MM.1S (cell line): ENCODE data around the gene HIC1.

ENCODE experiments used
- EZH2phosphoT487 ChIP-seq: fragments of 300-600 bp; sonication (generic); IDR thresholded peaks from 2 replicates; pipeline ENCODE4 v1.6.1; 2018; ENCODE audit warnings: antibody characterized with exemption, low read length
- TF ChIP-seq, protein P1 (sequence below): fragments of 300-600 bp; sonication (generic); IDR thresholded peaks from 2 replicates; pipeline ENCODE4 v1.5.1; 2016; ENCODE audit warnings: antibody characterized with exemption, low read length, mixed read lengths

DNA sequence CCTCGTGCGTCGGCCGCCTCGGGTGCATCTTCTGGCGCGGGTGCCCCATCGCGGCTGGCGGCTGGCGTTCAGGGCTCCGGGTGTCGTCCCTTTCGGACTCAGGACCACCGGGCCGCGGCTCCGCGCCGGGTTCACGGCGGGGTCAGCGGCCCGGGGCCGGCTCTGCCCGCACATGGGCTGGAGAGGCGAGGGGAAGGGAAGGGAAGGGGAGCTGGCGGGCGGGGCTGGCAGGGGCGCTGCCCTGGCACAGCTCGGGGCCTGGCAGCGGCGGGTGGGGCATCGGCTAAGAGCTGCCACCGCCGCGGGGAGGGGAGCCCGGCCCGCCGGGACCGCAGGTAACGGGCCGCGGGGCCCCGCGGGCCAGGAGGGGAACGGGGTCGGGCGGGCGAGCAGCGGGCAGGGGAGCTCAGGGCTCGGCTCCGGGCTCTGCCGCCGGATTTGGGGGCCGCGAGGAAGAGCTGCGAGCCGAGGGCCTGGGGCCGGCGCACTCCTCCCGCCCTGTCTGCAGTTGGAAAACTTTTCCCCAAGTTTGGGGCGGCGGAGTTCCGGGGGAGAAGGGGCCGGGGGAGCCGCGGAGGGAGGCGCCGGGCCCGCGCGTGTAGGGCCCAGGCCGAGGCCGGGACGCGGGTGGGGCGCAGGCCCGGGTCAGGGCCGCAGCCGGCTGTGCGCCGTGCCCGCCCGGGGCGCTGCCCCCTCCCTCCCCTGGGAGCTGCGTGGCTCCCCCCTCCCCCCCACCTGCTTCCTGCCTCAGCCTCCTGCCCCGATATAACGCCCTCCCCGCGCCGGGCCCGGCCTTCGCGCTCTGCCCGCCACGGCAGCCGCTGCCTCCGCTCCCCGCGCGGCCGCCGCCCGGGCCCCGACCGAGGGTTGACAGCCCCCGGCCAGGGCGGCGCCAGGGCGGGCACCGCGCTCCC, 646 bp downstream of the HIC1 start:
- TF ChIP-seq, protein P1, sequence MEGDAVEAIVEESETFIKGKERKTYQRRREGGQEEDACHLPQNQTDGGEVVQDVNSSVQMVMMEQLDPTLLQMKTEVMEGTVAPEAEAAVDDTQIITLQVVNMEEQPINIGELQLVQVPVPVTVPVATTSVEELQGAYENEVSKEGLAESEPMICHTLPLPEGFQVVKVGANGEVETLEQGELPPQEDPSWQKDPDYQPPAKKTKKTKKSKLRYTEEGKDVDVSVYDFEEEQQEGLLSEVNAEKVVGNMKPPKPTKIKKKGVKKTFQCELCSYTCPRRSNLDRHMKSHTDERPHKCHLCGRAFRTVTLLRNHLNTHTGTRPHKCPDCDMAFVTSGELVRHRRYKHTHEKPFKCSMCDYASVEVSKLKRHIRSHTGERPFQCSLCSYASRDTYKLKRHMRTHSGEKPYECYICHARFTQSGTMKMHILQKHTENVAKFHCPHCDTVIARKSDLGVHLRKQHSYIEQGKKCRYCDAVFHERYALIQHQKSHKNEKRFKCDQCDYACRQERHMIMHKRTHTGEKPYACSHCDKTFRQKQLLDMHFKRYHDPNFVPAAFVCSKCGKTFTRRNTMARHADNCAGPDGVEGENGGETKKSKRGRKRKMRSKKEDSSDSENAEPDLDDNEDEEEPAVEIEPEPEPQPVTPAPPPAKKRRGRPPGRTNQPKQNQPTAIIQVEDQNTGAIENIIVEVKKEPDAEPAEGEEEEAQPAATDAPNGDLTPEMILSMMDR: no peak
- TF ChIP-seq EZH2phosphoT487: no peak
